HepG2 (cell line): ENCODE data around the gene ZNF582. TPM values are rescaled to one million over a fixed set of nuclear protein-coding genes. Genes with fewer than 3 reads are reported as not detected.

Experiments
- DBP ChIP-seq: sonication (generic); formaldehyde crosslinking; IDR thresholded peaks from 2 replicates; pipeline ENCODE4 v1.4.0; 2020; ENCODE audit warnings: missing genetic modification reagents; ENCODE audit errors: not compliant biosample characterization
- ERF ChIP-seq: IDR thresholded peaks from 2 replicates; pipeline ENCODE4 v1.6.1; 2018; ENCODE audit warnings: missing biosample characterization, missing genetic modification reagents
- FOSL1 ChIP-seq: sonication (generic); formaldehyde crosslinking; IDR thresholded peaks from 2 replicates; pipeline ENCODE4 v1.9.0; 2021; ENCODE audit warnings: missing genetic modification reagents, borderline replicate concordance
- FOXM1 ChIP-seq: sonication (generic); formaldehyde crosslinking; IDR thresholded peaks from 2 replicates; pipeline ENCODE4 v1.5.0; 2020; ENCODE audit warnings: missing genetic modification reagents
- GABPB1 ChIP-seq: IDR thresholded peaks from 2 replicates; pipeline ENCODE4 v1.6.1; 2016; ENCODE audit warnings: mild to moderate bottlenecking, missing genetic modification reagents, moderate library complexity, missing compliant biosample characterization
- MED13 ChIP-seq: sonication (generic); formaldehyde crosslinking; IDR thresholded peaks from 2 replicates; pipeline ENCODE4 v1.5.0; 2020; ENCODE audit warnings: missing genetic modification reagents
- NFE2 ChIP-seq: sonication (generic); formaldehyde crosslinking; IDR thresholded peaks from 2 replicates; pipeline ENCODE4 v1.4.0; 2020; ENCODE audit warnings: missing genetic modification reagents
- SKIL ChIP-seq: sonication (generic); formaldehyde crosslinking; IDR thresholded peaks from 2 replicates; pipeline ENCODE4 v1.8.0; 2022; ENCODE audit warnings: missing genetic modification reagents, mild to moderate bottlenecking, moderate library complexity, borderline replicate concordance
- ZFP36L1 ChIP-seq: sonication (generic); formaldehyde crosslinking; IDR thresholded peaks from 2 replicates; pipeline ENCODE4 v1.8.0; 2022; ENCODE audit warnings: mild to moderate bottlenecking, missing genetic modification reagents, moderate library complexity
- ZNF20 ChIP-seq: sonication (generic); formaldehyde crosslinking; IDR thresholded peaks from 2 replicates; pipeline ENCODE4 v1.4.0; 2020; ENCODE audit warnings: mild to moderate bottlenecking, moderate library complexity, missing genetic modification reagents
- ZNF335 ChIP-seq: sonication (generic); formaldehyde crosslinking; IDR thresholded peaks from 2 replicates; pipeline ENCODE4 v1.4.0; 2020; ENCODE audit warnings: missing genetic modification reagents
- ZNF513 ChIP-seq: sonication (generic); formaldehyde crosslinking; conservative IDR thresholded peaks from 2 replicates; pipeline ENCODE4 v1.5.0; 2020; ENCODE audit warnings: missing genetic modification reagents
- ZNF749 ChIP-seq: sonication (generic); formaldehyde crosslinking; IDR thresholded peaks from 2 replicates; pipeline ENCODE4 v1.8.0; 2022; ENCODE audit warnings: mild to moderate bottlenecking, missing genetic modification reagents, moderate library complexity, borderline replicate concordance
- ZSCAN25 ChIP-seq: sonication (generic); formaldehyde crosslinking; IDR thresholded peaks from 2 replicates; pipeline ENCODE4 v1.8.0; 2022; ENCODE audit warnings: mild to moderate bottlenecking, missing genetic modification reagents
- polyA plus RNA-seq, 8 experiments: library from polyadenylated mRNA; depleted of rRNA in 3 of 8; stranded (reverse) in 7 of 8; unstranded in 1 of 8; fragments of >200 nt; fragmentation: Illumina TruSeq in 4 of 8; extraction: Trizol in 4 of 8; gene quantifications; 2 replicates each; pipeline versions ENCODE4 v1.2.1 to v1.2.3, GENCODE V29; 2011 to 2016; ENCODE audit warnings: low read depth in 4 of 8, missing spikeins in 1 of 8, mixed read lengths in 1 of 8; ENCODE audit not compliant: insufficient read depth in 1 of 8
- total RNA-seq, 5 experiments: library from RNA; depleted of rRNA; stranded (reverse); fragments of >200 nt; fragmentation: Illumina TruSeq; extraction: Trizol; gene quantifications; 2 replicates each; pipeline ENCODE4 v1.2.3, GENCODE V29; 2016; ENCODE audit warnings: low read depth in 1 of 5
- TF ChIP-seq, protein P1 (sequence below): fragments of 450-650 bp; IDR thresholded peaks from 2 replicates; pipeline ENCODE4 v1.6.1; 2017
- TF ChIP-seq, protein P2 (sequence below): sonication (generic); formaldehyde crosslinking; IDR thresholded peaks from 2 replicates; pipeline ENCODE4 v1.9.0; 2021; ENCODE audit warnings: missing genetic modification reagents, borderline replicate concordance
- TF ChIP-seq, protein P3 (sequence below): fragments of 450-650 bp; IDR thresholded peaks from 2 replicates; pipeline ENCODE4 v1.6.1; 2017; ENCODE audit warnings: mild to moderate bottlenecking

Gene ZNF582
- total and polyA plus RNA-seq, 2 of the 13 experiments (the other 11 are each of a cell fraction or from before 2014, with no cell fraction given): 0.83 to 1.6 TPM

GRCh38 chr19:56367829-56368711 is 25.3 kb downstream of the ZNF582 start (continued):
- TF ChIP-seq ZNF749 (CRISPR knock-in tag) (no peak), GABPB1 (CRISPR knock-in tag) (peak; percentile 67), MED13 (no peak), ERF (peak; percentile 42; the same call in 1 of the 2 replicates), DBP (CRISPR knock-in tag) (no peak), ZFP36L1 (CRISPR knock-in tag) (no peak), FOXM1 (CRISPR knock-in tag) (no peak), FOSL1 (CRISPR knock-in tag) (no peak), ZNF513 (CRISPR knock-in tag) (no peak), ZSCAN25 (CRISPR knock-in tag) (0 out of 2 replicates have a peak, but pooled peaks have one; percentile 21), NFE2 (CRISPR knock-in tag) (no peak), ZNF335 (no peak), ZNF20 (CRISPR knock-in tag) (no peak), SKIL (CRISPR knock-in tag) (no peak)
- TF ChIP-seq, protein P1, sequence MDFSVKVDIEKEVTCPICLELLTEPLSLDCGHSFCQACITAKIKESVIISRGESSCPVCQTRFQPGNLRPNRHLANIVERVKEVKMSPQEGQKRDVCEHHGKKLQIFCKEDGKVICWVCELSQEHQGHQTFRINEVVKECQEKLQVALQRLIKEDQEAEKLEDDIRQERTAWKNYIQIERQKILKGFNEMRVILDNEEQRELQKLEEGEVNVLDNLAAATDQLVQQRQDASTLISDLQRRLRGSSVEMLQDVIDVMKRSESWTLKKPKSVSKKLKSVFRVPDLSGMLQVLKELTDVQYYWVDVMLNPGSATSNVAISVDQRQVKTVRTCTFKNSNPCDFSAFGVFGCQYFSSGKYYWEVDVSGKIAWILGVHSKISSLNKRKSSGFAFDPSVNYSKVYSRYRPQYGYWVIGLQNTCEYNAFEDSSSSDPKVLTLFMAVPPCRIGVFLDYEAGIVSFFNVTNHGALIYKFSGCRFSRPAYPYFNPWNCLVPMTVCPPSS: no peak
- TF ChIP-seq, protein P2, sequence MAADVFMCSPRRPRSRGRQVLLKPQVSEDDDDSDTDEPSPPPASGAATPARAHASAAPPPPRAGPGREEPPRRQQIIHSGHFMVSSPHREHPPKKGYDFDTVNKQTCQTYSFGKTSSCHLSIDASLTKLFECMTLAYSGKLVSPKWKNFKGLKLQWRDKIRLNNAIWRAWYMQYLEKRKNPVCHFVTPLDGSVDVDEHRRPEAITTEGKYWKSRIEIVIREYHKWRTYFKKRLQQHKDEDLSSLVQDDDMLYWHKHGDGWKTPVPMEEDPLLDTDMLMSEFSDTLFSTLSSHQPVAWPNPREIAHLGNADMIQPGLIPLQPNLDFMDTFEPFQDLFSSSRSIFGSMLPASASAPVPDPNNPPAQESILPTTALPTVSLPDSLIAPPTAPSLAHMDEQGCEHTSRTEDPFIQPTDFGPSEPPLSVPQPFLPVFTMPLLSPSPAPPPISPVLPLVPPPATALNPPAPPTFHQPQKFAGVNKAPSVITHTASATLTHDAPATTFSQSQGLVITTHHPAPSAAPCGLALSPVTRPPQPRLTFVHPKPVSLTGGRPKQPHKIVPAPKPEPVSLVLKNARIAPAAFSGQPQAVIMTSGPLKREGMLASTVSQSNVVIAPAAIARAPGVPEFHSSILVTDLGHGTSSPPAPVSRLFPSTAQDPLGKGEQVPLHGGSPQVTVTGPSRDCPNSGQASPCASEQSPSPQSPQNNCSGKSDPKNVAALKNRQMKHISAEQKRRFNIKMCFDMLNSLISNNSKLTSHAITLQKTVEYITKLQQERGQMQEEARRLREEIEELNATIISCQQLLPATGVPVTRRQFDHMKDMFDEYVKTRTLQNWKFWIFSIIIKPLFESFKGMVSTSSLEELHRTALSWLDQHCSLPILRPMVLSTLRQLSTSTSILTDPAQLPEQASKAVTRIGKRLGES (CRISPR knock-in tag): no peak
- TF ChIP-seq, protein P3, sequence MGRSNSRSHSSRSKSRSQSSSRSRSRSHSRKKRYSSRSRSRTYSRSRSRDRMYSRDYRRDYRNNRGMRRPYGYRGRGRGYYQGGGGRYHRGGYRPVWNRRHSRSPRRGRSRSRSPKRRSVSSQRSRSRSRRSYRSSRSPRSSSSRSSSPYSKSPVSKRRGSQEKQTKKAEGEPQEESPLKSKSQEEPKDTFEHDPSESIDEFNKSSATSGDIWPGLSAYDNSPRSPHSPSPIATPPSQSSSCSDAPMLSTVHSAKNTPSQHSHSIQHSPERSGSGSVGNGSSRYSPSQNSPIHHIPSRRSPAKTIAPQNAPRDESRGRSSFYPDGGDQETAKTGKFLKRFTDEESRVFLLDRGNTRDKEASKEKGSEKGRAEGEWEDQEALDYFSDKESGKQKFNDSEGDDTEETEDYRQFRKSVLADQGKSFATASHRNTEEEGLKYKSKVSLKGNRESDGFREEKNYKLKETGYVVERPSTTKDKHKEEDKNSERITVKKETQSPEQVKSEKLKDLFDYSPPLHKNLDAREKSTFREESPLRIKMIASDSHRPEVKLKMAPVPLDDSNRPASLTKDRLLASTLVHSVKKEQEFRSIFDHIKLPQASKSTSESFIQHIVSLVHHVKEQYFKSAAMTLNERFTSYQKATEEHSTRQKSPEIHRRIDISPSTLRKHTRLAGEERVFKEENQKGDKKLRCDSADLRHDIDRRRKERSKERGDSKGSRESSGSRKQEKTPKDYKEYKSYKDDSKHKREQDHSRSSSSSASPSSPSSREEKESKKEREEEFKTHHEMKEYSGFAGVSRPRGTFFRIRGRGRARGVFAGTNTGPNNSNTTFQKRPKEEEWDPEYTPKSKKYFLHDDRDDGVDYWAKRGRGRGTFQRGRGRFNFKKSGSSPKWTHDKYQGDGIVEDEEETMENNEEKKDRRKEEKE: no peak
